ENCODE measurements around the gene ADAMTS12. TPM values are rescaled to one million over a fixed set of nuclear protein-coding genes. Genes with fewer than 3 reads are reported as not detected.

The ADAMTS12 gene
- total RNA-seq, 1 experiment from 2014 or later = 0.15 TPM

GRCh38 chr5:33769196-33769595 is 122.6 kb downstream of the ADAMTS12 start:
- Histone ChIP-seq H3K9me3 (ENCODE audit: control insufficient read depth, insufficient read depth, low read depth, low read length) (no peaks in the 10 kb centered on the region), H3K27me3 (ENCODE audit: control insufficient read depth, insufficient read depth, low read length) (no peaks in the 10 kb centered on the region), H3K36me3 (ENCODE audit: control insufficient read depth, insufficient read depth, low read length) (no peaks in the 10 kb centered on the region), H3K4me3 (ENCODE audit: low read depth in 2 of 2, low read length in 2 of 2) (no peak overlapping the region), H3K4me1 (ENCODE audit: control insufficient read depth, insufficient read depth, low read length) (no peaks in the 10 kb centered on the region), H3K27ac (ENCODE audit: low read length) (no peak overlapping the region)
- BruUV-seq (replicated peaks) = no TSS peak
- ATAC-seq = no peak
- in situ Hi-C loops (cut with HindIII; ENCODE audit: low pct_unique_long_range_greater_than_20kb, low sequenced_read_pairs) (no loop called here), intact Hi-C loops (cut with micrococcal nuclease; ENCODE audit: unreplicated experiment) (no loop called here)
- TF ChIP-seq CTCF (IDR thresholded peaks at IDR 0.05) = no peak
- no peak for TF ChIP-seq TCF7L2 (IDR thresholded peaks at IDR 0.05; ENCODE audit: low read depth, low read length)
- no peak for TF ChIP-seq REST (IDR thresholded peaks at IDR 0.05; ENCODE audit: insufficient read depth in 1 of 2, low read depth in 2 of 2, low read length in 1 of 2)
- no peak for TF ChIP-seq SIN3A (IDR thresholded peaks at IDR 0.05; ENCODE audit: borderline replicate concordance, insufficient read depth, low read depth, low read length)
- TF ChIP-seq POLR2AphosphoS5 (IDR thresholded peaks at IDR 0.05; ENCODE audit: low read depth, low read length) = no peak
- ChIA-PET CTCF (no interaction called here), POLR2A (no interaction called here)
- no peak for DNase-seq (ENCODE audit: low read depth, low spot score)

- no peak overlapping the region for H3K4me3 ChIP-seq (ENCODE audit: low read depth in 2 of 2, low read length in 2 of 2)
- ChIA-PET POLR2A (no interaction called here), CTCF (no interaction called here)
- no peaks in the 10 kb centered on the region for H3K4me1 ChIP-seq (ENCODE audit: control insufficient read depth, insufficient read depth, low read length)
- H3K36me3 ChIP-seq (ENCODE audit: control insufficient read depth, insufficient read depth, low read length) = no peaks in the 10 kb centered on the region
- H3K9me3 ChIP-seq (ENCODE audit: control insufficient read depth, insufficient read depth, low read depth, low read length) = no peaks in the 10 kb centered on the region
- TF ChIP-seq CTCF (IDR thresholded peaks at IDR 0.05) = no peak
- TF ChIP-seq SIN3A (IDR thresholded peaks at IDR 0.05; ENCODE audit: borderline replicate concordance, insufficient read depth, low read depth, low read length) = no peak
- TF ChIP-seq POLR2AphosphoS5 (IDR thresholded peaks at IDR 0.05; ENCODE audit: low read depth, low read length) = no peak
- no peak for TF ChIP-seq TCF7L2 (IDR thresholded peaks at IDR 0.05; ENCODE audit: low read depth, low read length)
- TF ChIP-seq REST (IDR thresholded peaks at IDR 0.05; ENCODE audit: insufficient read depth in 1 of 2, low read depth in 2 of 2, low read length in 1 of 2) = no peak
- ATAC-seq (no peak), DNase-seq (ENCODE audit: low read depth, low spot score) (no peak)
- H3K27me3 ChIP-seq (ENCODE audit: control insufficient read depth, insufficient read depth, low read length) = no peaks in the 10 kb centered on the region
- BruUV-seq (replicated peaks) = no TSS peak
- in situ Hi-C loops (cut with HindIII; ENCODE audit: low pct_unique_long_range_greater_than_20kb, low sequenced_read_pairs) = no loop called here
- no peak overlapping the region for H3K27ac ChIP-seq (ENCODE audit: low read length)
- intact Hi-C loops (cut with micrococcal nuclease; ENCODE audit: unreplicated experiment) = no loop called here
Observed at GRCh38 chr5:33766023-33766422, 125.8 kb downstream of the ADAMTS12 start.
